ENCODE results near the gene NRP2.

GRCh38 chr2:205654878-205655605 is 27.3 kb upstream of the NRP2 start:
- TF ChIP-seq CTCF (IDR thresholded peaks at IDR 0.05) (no peak), POLR2AphosphoS5 (IDR thresholded peaks at IDR 0.05) (no peak), EP300 (IDR thresholded peaks at IDR 0.05; ENCODE audit: low read depth) (no peak), POLR2A (IDR thresholded peaks at IDR 0.05) (no peak)

Measured in transverse colon (tissue), 4 donors.